HepG2 (cell line): ENCODE measurements around the gene SLC38A2. TPM values are rescaled to one million over a fixed set of nuclear protein-coding genes. Genes with fewer than 3 reads are reported as not detected.

Source experiments
- ASH2L ChIP-seq: fragments of 300-600, 200-600 bp; sonication (generic); IDR thresholded peaks from 2 replicates; pipeline ENCODE4 v1.7.0; 2017; ENCODE audit warnings: low read depth, mild to moderate bottlenecking, moderate library complexity, mixed read lengths, low read length; ENCODE audit not compliant: insufficient read length
- BCL6 ChIP-seq: IDR thresholded peaks from 2 replicates; pipeline ENCODE4 v1.6.1; 2016; ENCODE audit warnings: missing genetic modification reagents, missing compliant biosample characterization
- FOXM1 ChIP-seq: sonication (generic); formaldehyde crosslinking; IDR thresholded peaks from 2 replicates; pipeline ENCODE4 v1.5.0; 2020; ENCODE audit warnings: missing genetic modification reagents
- HNRNPK ChIP-seq: fragments of 200-400 bp; formaldehyde crosslinking; IDR thresholded peaks from 2 replicates; pipeline ENCODE4 v1.6.1; 2018; ENCODE audit warnings: low read length, low read depth, moderate library complexity, mild to moderate bottlenecking; ENCODE audit not compliant: poor library complexity, severe bottlenecking
- MXI1 ChIP-seq: IDR thresholded peaks from 3 replicates; pipeline ENCODE4 v1.6.1; 2012; ENCODE audit warnings: low read depth, low read length, inconsistent platforms, borderline replicate concordance
- POLR2A ChIP-seq, 2 experiments: IDR thresholded peaks; 2 replicates each; pipeline ENCODE4 v1.6.1; 2011; ENCODE audit warnings: low read depth in 2 of 2, low read length in 2 of 2, mild to moderate bottlenecking in 1 of 2, moderate library complexity in 1 of 2; ENCODE audit not compliant: insufficient read depth in 1 of 2
- RAD21 ChIP-seq: fragments of 450-650 bp; formaldehyde crosslinking; IDR thresholded peaks from 2 replicates; pipeline ENCODE4 v1.5.0; 2020; ENCODE audit warnings: mild to moderate bottlenecking
- SALL1 ChIP-seq: sonication (generic); formaldehyde crosslinking; IDR thresholded peaks from 2 replicates; pipeline ENCODE4 v1.8.0; 2022; ENCODE audit warnings: mild to moderate bottlenecking, missing genetic modification reagents
- SATB2 ChIP-seq: sonication (generic); formaldehyde crosslinking; IDR thresholded peaks from 2 replicates; pipeline ENCODE4 v1.5.0; 2020; ENCODE audit warnings: missing genetic modification reagents
- SOX13 ChIP-seq, 3 experiments: fragments of 450-650 bp in 1 of 3; sonication (generic) in 1 of 3; formaldehyde crosslinking in 1 of 3; IDR thresholded peaks in 2 of 3; conservative IDR thresholded peaks in 1 of 3; 2 replicates each; pipeline versions ENCODE4 v1.5.0 to v1.6.1; 2016 to 2020; ENCODE audit warnings: antibody characterized with exemption in 1 of 3, mild to moderate bottlenecking in 1 of 3, missing compliant biosample characterization in 1 of 3, missing genetic modification reagents in 1 of 3, moderate library complexity in 1 of 3
- SOX5 ChIP-seq: IDR thresholded peaks from 2 replicates; pipeline ENCODE4 v1.6.1; 2016; ENCODE audit warnings: borderline replicate concordance
- TP53 ChIP-seq: sonication (generic); formaldehyde crosslinking; conservative IDR thresholded peaks from 2 replicates; pipeline ENCODE4 v1.4.0; 2020; ENCODE audit warnings: missing genetic modification reagents
- ZNF891 ChIP-seq: sonication (generic); formaldehyde crosslinking; IDR thresholded peaks from 2 replicates; pipeline ENCODE4 v1.5.0; 2020; ENCODE audit warnings: mild to moderate bottlenecking, missing genetic modification reagents
- polyA plus RNA-seq, 8 experiments: library from polyadenylated mRNA; depleted of rRNA in 3 of 8; stranded (reverse) in 7 of 8; unstranded in 1 of 8; fragments of >200 nt; fragmentation: Illumina TruSeq in 4 of 8; extraction: Trizol in 4 of 8; gene quantifications; 2 replicates each; pipeline versions ENCODE4 v1.2.1 to v1.2.3, GENCODE V29; 2011 to 2016; ENCODE audit warnings: low read depth in 4 of 8, missing spikeins in 1 of 8, mixed read lengths in 1 of 8; ENCODE audit not compliant: insufficient read depth in 1 of 8
- total RNA-seq, 5 experiments: library from RNA; depleted of rRNA; stranded (reverse); fragments of >200 nt; fragmentation: Illumina TruSeq; extraction: Trizol; gene quantifications; 2 replicates each; pipeline ENCODE4 v1.2.3, GENCODE V29; 2016; ENCODE audit warnings: low read depth in 1 of 5
- TF ChIP-seq, protein P1 (sequence below): sonication (generic); formaldehyde crosslinking; IDR thresholded peaks from 2 replicates; pipeline ENCODE4 v1.4.0; 2020; ENCODE audit warnings: missing genetic modification reagents
- TF ChIP-seq, protein P2 (sequence below): sonication (generic); formaldehyde crosslinking; IDR thresholded peaks from 2 replicates; pipeline ENCODE4 v1.5.0; 2020; ENCODE audit warnings: missing genetic modification reagents
- TF ChIP-seq, protein P3 (sequence below): IDR thresholded peaks from 2 replicates; pipeline ENCODE4 v1.6.1; 2018; ENCODE audit warnings: missing genetic modification reagents, mild to moderate bottlenecking, missing compliant biosample characterization
- TF ChIP-seq, protein P4 (sequence below): IDR thresholded peaks from 2 replicates; pipeline ENCODE4 v1.6.1; 2016; ENCODE audit warnings: control low read depth
- TF ChIP-seq, protein P5 (sequence below): sonication (generic); formaldehyde crosslinking; IDR thresholded peaks from 2 replicates; pipeline ENCODE4 v1.4.0; 2020; ENCODE audit warnings: missing genetic modification reagents, borderline replicate concordance

Gene SLC38A2
- total and polyA plus RNA-seq, 2 of the 13 experiments (the other 11 are each of a cell fraction or from before 2014, with no cell fraction given): 368 to 880 TPM

DNA sequence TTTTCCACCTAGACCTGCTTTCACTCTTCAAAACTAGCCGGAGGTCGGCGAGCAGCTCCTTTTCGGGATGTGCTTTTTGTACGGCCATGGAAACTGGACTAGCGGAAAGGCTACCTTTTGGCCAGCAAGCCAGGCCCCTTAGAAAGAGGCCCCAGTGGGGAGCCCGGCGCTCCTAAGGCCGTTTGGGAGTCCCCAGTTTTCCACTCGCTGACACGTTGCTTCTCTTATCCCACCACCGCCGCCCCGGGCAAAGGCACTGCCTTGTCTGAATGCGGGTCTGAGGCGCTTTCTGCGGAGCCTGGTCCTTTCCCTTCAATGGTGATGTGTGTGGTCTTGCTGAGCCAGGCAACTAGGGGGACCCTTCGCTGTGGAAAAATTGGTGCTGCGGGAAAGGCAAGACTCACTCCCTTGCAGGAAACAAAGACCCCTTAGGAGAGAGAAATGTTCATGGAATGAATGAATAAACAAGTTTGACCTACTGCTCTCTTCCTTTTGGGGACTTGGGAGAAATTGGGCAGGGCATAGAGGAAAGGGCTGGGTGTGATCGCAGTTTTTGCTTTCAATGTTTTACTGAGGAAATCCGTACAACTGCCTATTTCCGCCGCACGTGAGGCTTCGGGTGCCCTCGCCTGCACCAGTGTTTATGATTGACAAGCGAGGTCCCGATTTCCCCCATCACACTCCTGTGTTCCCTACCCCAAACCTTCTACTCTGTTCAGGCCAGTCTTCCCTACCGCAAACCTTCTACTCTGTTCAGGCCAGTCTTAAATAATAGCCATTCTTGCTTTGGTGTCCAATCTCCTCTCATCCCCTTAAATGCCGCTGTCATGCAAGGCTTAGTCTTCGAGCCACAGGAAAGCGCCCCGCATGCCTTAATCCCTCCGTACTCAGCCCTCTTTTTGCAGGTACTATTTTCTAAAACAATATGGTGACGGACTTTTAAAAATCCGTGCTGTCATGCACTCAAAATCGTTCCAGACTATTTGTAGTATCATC, 1.0 kb upstream of the SLC38A2 start (continued):
- TF ChIP-seq, protein P1, sequence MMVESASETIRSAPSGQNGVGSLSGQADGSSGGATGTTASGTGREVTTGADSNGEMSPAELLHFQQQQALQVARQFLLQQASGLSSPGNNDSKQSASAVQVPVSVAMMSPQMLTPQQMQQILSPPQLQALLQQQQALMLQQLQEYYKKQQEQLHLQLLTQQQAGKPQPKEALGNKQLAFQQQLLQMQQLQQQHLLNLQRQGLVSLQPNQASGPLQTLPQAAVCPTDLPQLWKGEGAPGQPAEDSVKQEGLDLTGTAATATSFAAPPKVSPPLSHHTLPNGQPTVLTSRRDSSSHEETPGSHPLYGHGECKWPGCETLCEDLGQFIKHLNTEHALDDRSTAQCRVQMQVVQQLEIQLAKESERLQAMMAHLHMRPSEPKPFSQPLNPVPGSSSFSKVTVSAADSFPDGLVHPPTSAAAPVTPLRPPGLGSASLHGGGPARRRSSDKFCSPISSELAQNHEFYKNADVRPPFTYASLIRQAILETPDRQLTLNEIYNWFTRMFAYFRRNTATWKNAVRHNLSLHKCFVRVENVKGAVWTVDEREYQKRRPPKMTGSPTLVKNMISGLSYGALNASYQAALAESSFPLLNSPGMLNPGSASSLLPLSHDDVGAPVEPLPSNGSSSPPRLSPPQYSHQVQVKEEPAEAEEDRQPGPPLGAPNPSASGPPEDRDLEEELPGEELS (CRISPR knock-in tag): peak; percentile 67
- TF ChIP-seq, protein P2, sequence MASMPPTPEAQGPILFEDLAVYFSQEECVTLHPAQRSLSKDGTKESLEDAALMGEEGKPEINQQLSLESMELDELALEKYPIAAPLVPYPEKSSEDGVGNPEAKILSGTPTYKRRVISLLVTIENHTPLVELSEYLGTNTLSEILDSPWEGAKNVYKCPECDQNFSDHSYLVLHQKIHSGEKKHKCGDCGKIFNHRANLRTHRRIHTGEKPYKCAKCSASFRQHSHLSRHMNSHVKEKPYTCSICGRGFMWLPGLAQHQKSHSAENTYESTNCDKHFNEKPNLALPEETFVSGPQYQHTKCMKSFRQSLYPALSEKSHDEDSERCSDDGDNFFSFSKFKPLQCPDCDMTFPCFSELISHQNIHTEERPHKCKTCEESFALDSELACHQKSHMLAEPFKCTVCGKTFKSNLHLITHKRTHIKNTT (CRISPR knock-in tag): no peak
- TF ChIP-seq HNRNPK (peak; percentile 46), FOXM1 (no peak), SOX13 (IDR thresholded peaks at IDR 0.05) (no peak; the same call in 1 of the 2 replicates), SOX13 (CRISPR knock-in tag; conservative IDR thresholded peaks at IDR 0.05 in 1 of 2, IDR thresholded peaks at IDR 0.05 in 1 of 2) (peak in 1 of 2 experiments; percentile 52; a peak in 1 of 4 replicates), SALL1 (CRISPR knock-in tag) (peak; percentile 85), TP53 (CRISPR knock-in tag) (0 out of 2 replicates have a peak, but pooled peaks have one; percentile 52), RAD21 (CRISPR knock-in tag) (0 out of 2 replicates have a peak, but pooled peaks have one; percentile 12), MXI1 (peak; percentile 37; the same call in 1 of the 3 replicates), SOX5 (CRISPR knock-in tag) (peak; percentile 41; the same call in 1 of the 2 replicates), ZNF891 (CRISPR knock-in tag) (peak; percentile 63; the same call in 1 of the 2 replicates), ASH2L (peak; percentile 17), POLR2A (IDR thresholded peaks at IDR 0.05; ENCODE audit: insufficient read depth in 1 of 2, low read depth in 2 of 2, low read length in 2 of 2) (peak in 1 of 2 experiments; percentile 43; a peak in 2 of 4 replicates), BCL6 (CRISPR knock-in tag) (peak; percentile 70), SATB2 (CRISPR knock-in tag) (no peak)
- TF ChIP-seq, protein P3, sequence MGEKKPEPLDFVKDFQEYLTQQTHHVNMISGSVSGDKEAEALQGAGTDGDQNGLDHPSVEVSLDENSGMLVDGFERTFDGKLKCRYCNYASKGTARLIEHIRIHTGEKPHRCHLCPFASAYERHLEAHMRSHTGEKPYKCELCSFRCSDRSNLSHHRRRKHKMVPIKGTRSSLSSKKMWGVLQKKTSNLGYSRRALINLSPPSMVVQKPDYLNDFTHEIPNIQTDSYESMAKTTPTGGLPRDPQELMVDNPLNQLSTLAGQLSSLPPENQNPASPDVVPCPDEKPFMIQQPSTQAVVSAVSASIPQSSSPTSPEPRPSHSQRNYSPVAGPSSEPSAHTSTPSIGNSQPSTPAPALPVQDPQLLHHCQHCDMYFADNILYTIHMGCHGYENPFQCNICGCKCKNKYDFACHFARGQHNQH (CRISPR knock-in tag): peak; percentile 50; the same call in 1 of the 2 replicates
- TF ChIP-seq, protein P4, sequence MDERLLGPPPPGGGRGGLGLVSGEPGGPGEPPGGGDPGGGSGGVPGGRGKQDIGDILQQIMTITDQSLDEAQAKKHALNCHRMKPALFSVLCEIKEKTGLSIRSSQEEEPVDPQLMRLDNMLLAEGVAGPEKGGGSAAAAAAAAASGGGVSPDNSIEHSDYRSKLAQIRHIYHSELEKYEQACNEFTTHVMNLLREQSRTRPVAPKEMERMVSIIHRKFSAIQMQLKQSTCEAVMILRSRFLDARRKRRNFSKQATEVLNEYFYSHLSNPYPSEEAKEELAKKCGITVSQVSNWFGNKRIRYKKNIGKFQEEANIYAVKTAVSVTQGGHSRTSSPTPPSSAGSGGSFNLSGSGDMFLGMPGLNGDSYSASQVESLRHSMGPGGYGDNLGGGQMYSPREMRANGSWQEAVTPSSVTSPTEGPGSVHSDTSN (CRISPR knock-in tag): peak; percentile 66; the same call in 1 of the 2 replicates
- TF ChIP-seq, protein P5, sequence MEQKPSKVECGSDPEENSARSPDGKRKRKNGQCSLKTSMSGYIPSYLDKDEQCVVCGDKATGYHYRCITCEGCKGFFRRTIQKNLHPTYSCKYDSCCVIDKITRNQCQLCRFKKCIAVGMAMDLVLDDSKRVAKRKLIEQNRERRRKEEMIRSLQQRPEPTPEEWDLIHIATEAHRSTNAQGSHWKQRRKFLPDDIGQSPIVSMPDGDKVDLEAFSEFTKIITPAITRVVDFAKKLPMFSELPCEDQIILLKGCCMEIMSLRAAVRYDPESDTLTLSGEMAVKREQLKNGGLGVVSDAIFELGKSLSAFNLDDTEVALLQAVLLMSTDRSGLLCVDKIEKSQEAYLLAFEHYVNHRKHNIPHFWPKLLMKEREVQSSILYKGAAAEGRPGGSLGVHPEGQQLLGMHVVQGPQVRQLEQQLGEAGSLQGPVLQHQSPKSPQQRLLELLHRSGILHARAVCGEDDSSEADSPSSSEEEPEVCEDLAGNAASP (CRISPR knock-in tag): peak; percentile 53
